HL-60 (cell line): Measurements from ENCODE around the gene SNX10.

ENCODE experiments used
- CTCF ChIP-seq: IDR thresholded peaks from one replicate; pipeline ENCODE4 v1.5.1; 2011; ENCODE audit warnings: low read length, control low read depth, inconsistent platforms; ENCODE audit not compliant: insufficient read depth
- POLR2AphosphoS5 ChIP-seq: IDR thresholded peaks from 2 replicates; pipeline ENCODE4 v1.6.1; 2012; ENCODE audit warnings: low read depth
- TF ChIP-seq, protein P1 (sequence below): IDR thresholded peaks from 2 replicates; pipeline ENCODE4 v1.6.1; 2012; ENCODE audit warnings: low read depth; ENCODE audit not compliant: insufficient replicate concordance

DNA sequence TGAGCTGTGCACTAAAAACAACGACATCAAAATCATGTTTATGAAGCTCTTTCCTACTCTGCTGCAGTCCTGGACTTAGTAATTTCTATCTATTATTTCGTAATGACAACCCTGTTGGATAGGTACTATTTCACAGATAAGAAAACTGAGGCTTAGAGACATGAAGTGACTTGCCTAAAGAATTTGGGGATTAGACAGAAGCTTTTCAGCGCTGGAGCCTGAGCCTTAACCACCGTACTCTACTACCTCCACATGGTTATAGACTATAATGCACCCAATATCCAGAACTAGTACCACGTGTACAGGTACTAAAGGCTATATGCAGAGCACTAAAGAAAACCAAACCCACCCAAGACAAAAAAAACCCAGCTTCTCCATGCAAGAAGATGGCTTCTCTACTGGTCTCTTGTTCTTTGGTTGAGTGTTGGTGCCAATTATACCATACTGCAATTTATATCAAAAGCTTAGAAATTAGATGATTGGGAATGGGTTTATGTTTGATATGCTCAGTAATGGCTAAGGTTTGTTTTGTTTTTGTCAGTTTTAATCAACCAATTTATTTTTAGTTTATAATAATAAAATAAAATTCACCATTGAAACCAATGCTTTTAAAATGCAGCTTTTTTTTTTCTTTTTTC lies 6.5 kb upstream of the SNX10 start:
- TF ChIP-seq POLR2AphosphoS5 (no peak), CTCF (no peak)
- TF ChIP-seq, protein P1, sequence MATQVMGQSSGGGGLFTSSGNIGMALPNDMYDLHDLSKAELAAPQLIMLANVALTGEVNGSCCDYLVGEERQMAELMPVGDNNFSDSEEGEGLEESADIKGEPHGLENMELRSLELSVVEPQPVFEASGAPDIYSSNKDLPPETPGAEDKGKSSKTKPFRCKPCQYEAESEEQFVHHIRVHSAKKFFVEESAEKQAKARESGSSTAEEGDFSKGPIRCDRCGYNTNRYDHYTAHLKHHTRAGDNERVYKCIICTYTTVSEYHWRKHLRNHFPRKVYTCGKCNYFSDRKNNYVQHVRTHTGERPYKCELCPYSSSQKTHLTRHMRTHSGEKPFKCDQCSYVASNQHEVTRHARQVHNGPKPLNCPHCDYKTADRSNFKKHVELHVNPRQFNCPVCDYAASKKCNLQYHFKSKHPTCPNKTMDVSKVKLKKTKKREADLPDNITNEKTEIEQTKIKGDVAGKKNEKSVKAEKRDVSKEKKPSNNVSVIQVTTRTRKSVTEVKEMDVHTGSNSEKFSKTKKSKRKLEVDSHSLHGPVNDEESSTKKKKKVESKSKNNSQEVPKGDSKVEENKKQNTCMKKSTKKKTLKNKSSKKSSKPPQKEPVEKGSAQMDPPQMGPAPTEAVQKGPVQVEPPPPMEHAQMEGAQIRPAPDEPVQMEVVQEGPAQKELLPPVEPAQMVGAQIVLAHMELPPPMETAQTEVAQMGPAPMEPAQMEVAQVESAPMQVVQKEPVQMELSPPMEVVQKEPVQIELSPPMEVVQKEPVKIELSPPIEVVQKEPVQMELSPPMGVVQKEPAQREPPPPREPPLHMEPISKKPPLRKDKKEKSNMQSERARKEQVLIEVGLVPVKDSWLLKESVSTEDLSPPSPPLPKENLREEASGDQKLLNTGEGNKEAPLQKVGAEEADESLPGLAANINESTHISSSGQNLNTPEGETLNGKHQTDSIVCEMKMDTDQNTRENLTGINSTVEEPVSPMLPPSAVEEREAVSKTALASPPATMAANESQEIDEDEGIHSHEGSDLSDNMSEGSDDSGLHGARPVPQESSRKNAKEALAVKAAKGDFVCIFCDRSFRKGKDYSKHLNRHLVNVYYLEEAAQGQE, result no peak
